Effector memory CD4-positive, alpha-beta T cell (primary cell): ENCODE data around the gene RXRA.

Experiments used
- DNase-seq, 3 donors: peaks; one replicate each; pipeline ENCODE4 v3.0.0-alpha.2; 2020
- H3K27ac ChIP-seq: 2 replicates; pipeline ENCODE4 v1.7.0; 2013; ENCODE audit warnings: mild to moderate bottlenecking, low read length, moderate library complexity; ENCODE audit not compliant: insufficient read depth, poor library complexity, severe bottlenecking
- H3K27me3 ChIP-seq: replicated peaks from 2 replicates; pipeline ENCODE4 v1.7.0; 2013; ENCODE audit warnings: mild to moderate bottlenecking, low read length; ENCODE audit not compliant: insufficient read depth, control insufficient read depth, poor library complexity, severe bottlenecking
- H3K36me3 ChIP-seq: 2 replicates; pipeline ENCODE4 v1.7.0; 2013; ENCODE audit warnings: mild to moderate bottlenecking, low read length, moderate library complexity; ENCODE audit not compliant: control insufficient read depth, insufficient read depth
- H3K4me1 ChIP-seq: 2 replicates; pipeline ENCODE4 v1.7.0; 2013; ENCODE audit warnings: low read length, mild to moderate bottlenecking; ENCODE audit not compliant: control insufficient read depth, insufficient read depth, poor library complexity, severe bottlenecking
- H3K4me3 ChIP-seq: 2 replicates; pipeline ENCODE4 v1.7.0; 2013; ENCODE audit warnings: low read length, low read depth, mild to moderate bottlenecking; ENCODE audit not compliant: insufficient read depth, poor library complexity, severe bottlenecking
- H3K9me3 ChIP-seq: 2 replicates; pipeline ENCODE4 v1.7.0; 2013; ENCODE audit warnings: mild to moderate bottlenecking, low read length, moderate library complexity; ENCODE audit not compliant: control insufficient read depth

Gene RXRA

DNA sequence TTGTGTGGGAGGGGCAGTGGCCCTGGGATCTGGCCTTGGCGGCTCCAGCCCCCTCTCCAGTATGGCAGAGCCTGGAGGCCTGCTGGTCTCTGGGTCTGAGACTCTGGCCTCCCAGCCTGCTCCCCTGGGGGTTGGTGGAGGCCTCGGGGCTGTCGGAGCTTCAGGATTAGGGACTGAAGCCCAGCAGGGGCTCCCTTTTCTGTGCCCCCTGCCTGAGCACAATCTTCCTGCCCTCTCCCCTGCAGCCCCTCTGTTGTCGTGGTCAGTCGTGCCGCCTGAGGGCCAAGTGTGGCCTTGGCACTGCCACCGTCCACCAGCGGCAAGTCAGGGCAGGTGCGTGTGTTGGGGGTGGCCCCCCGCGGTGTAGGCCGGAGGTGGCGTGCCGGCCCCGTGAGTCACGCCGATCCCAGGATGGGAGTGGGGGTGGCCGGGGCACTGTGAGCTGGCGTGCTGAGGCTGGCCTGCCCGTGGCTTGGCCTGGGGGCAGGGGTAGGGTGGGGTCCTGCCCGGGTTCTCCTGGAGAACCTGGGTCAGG lies 53.6 kb downstream of the RXRA start:
- no peak overlapping the region for H3K27ac ChIP-seq

GRCh38 chr9:134380542-134381271 lies 54.5 kb downstream of the RXRA start:
- Histone ChIP-seq H3K36me3 (no peaks in the 10 kb centered on the region), H3K27me3 (no peaks in the 10 kb centered on the region), H3K9me3 (no peaks in the 10 kb centered on the region), H3K4me1 (peaks cover 21% of the 10 kb centered on the region), H3K4me3 (no peak overlapping the region), H3K27ac (no peak overlapping the region)
- DNase-seq: no peak

More for the DNA sequence above, 53.6 kb downstream of the RXRA start:
- Histone ChIP-seq H3K27me3 (no peaks in the 10 kb centered on the region), H3K36me3 (no peaks in the 10 kb centered on the region), H3K4me3 (no peak overlapping the region), H3K9me3 (no peaks in the 10 kb centered on the region), H3K4me1 (peaks cover 21% of the 10 kb centered on the region)
- DNase-seq: no peak

DNA sequence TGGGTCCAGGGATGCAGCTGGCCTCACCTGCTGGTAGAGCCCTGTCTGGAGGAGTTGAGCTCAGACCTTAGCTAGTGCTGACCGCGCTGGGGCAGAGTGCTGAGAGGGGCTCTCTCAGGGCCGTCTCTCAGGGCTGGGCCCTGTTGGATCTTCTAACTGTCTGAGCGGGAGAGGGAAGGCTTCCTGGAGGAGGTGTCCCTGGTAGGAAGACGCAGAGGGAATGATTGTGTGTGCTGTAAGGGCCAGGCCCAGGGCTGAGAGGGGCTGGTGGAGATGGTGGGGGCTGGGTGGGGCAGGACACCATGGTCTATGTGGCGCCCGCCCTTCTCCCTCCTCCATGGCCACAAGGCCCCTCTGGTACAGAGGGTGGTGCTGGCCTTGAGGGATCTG lies 55.0 kb downstream of the RXRA start:
- Histone ChIP-seq H3K4me3 (no peak overlapping the region), H3K36me3 (no peaks in the 10 kb centered on the region), H3K27me3 (no peaks in the 10 kb centered on the region), H3K27ac (no peak overlapping the region), H3K9me3 (no peaks in the 10 kb centered on the region), H3K4me1 (peaks cover 21% of the 10 kb centered on the region)
- no peak for DNase-seq

GRCh38 chr9:134381671-134382516 lies 55.6 kb downstream of the RXRA start:
- no peaks in the 10 kb centered on the region for H3K36me3 ChIP-seq
- DNase-seq: peak; percentile 18 to 50 (median 28)
- no peaks in the 10 kb centered on the region for H3K27me3 ChIP-seq
- no peak overlapping the region for H3K4me3 ChIP-seq
- no peak overlapping the region for H3K27ac ChIP-seq
- peaks cover 21% of the 10 kb centered on the region for H3K4me1 ChIP-seq
- no peaks in the 10 kb centered on the region for H3K9me3 ChIP-seq

DNA sequence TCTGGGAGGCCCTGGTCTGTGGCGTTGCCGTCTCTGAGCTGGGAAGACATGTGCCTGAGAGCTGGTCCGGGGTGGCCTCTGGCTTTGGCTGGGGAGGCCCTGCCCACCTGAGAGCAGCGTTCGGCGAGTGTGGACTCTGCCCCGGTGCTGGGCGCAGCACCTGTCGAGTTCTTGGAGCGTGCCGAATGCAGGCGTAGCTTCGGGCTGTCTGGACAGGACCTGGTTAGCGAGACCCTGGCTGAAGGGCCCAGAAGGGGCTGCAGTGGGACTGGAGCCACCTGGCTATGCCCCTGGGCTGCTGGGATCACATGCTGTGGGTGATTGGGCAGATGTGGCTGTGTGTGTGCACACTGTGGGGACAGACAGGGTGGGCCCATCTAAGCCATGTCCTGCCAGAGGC lies 56.5 kb downstream of the RXRA start:
- no peaks in the 10 kb centered on the region for H3K27me3 ChIP-seq
- DNase-seq: no peak
- no peak overlapping the region for H3K4me3 ChIP-seq
- no peaks in the 10 kb centered on the region for H3K9me3 ChIP-seq
- H3K36me3 ChIP-seq: no peaks in the 10 kb centered on the region
- H3K4me1 ChIP-seq: peaks cover 21% of the 10 kb centered on the region
- H3K27ac ChIP-seq: no peak overlapping the region

DNA sequence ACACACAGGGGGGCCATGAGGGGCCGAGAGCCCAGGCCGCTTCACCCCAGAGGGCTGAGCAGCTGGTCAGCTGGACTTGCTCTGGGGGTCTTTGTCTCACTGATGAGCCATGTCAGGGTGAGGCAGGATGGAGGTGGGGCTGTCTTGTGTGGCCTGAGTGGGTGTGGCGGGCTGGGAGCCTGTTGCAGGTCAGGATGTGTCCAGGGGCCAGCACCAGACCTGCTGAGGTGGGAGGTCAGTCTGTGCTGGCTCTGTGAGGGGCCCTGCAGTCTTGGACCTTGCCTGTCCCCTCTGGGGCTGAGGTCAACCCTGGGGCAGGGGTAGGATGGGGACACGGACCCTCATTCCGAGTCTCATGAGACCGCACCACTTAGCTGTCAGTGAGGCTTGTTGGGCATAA lies 56.9 kb downstream of the RXRA start:
- no peak overlapping the region for H3K27ac ChIP-seq
- H3K36me3 ChIP-seq: no peaks in the 10 kb centered on the region
- no peak for DNase-seq
- no peaks in the 10 kb centered on the region for H3K27me3 ChIP-seq
- H3K9me3 ChIP-seq: no peaks in the 10 kb centered on the region
- peaks cover 21% of the 10 kb centered on the region for H3K4me1 ChIP-seq
- no peak overlapping the region for H3K4me3 ChIP-seq

- Histone ChIP-seq H3K4me1 (peaks cover 24% of the 10 kb centered on the region), H3K36me3 (no peaks in the 10 kb centered on the region), H3K27ac (no peak overlapping the region), H3K9me3 (no peaks in the 10 kb centered on the region), H3K4me3 (no peak overlapping the region), H3K27me3 (no peaks in the 10 kb centered on the region)
- no peak for DNase-seq
Observed at GRCh38 chr9:134384811-134385479, 58.7 kb downstream of the RXRA start.

GRCh38 chr9:134385915-134386314 lies 59.7 kb downstream of the RXRA start:
- Histone ChIP-seq H3K36me3 (no peaks in the 10 kb centered on the region), H3K27me3 (no peaks in the 10 kb centered on the region), H3K4me1 (peaks cover 33% of the 10 kb centered on the region), H3K27ac (no peak overlapping the region), H3K4me3 (no peak overlapping the region), H3K9me3 (no peaks in the 10 kb centered on the region)
- DNase-seq: no peak

DNA sequence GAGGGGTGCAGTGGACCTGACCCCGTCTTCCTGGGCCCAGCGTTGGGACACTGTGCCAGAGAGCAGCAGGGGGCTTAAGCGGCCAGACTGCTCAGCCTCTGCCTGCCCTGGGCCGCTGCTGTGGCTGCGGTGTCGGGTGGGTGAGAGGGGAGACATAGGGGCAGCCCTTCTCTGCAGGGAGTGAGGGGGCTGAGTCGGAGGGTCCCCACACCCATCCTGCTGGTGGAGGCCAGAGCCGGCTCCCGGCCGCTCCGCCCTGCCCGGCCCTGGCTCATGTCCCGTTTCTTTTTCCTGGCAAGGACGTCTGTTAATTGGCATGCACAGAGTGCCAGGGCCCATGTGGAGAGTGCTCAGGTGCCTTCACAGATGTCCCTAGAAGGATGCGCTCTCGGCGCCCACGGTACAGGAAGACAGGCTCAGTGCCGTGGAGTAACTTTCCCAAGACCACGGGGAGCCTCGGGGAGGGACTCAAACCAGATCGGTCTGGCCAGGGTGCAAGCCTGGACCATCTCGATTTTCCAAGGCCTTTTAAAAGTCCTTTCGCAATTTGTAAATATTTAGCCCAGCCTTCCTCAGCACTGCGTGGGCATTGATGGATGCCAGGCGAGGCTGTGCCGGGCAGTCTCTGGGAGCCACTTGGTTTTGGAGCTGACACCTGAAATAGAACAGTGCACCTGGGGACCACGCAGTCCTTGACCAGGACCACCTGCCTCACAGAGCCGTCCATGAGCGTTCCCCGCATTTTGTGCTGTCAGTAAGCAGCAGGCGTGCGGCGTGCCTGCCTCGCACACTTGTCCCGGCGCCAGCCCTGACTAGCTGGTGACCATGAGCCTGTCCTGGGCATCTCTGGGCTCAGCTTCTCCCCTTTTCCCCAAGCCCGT lies 60.9 kb downstream of the RXRA start:
- H3K9me3 ChIP-seq: no peaks in the 10 kb centered on the region
- no peaks in the 10 kb centered on the region for H3K27me3 ChIP-seq
- no peak overlapping the region for H3K27ac ChIP-seq
- H3K4me1 ChIP-seq: peaks cover 35% of the 10 kb centered on the region
- H3K36me3 ChIP-seq: no peaks in the 10 kb centered on the region
- no peak for DNase-seq
- no peak overlapping the region for H3K4me3 ChIP-seq
